GM12878 (cell line): ENCODE results near the gene ZNF248. TPM values are rescaled to one million over a fixed set of nuclear protein-coding genes. Genes with fewer than 3 reads are reported as not detected.

ENCODE experiments used
- ATAC-seq: fragments of 200-7000 bp; cut with Tn5 transposase; 3 replicates; pipeline ENCODE4 v1.9.1; 2020; ENCODE audit warnings: mild to moderate bottlenecking, moderate library complexity
- BruUV-seq: library from RNA; stranded (reverse); fragments of 400-500 nt; replicated peaks from 2 replicates; lab custom pipeline; 2021; lab: Mats Ljungman, UMichigan
- CTCF ChIA-PET: fragments of 300-600 bp; sonication (Branson Sonifier 250); formaldehyde crosslinking; extraction: SDS; loops from one replicate; lab custom pipeline; 2021; ENCODE audit warnings: inconsistent platforms; lab: Yijun Ruan, JAX
- POLR2A ChIA-PET: fragments of 350-600 bp; formaldehyde crosslinking; extraction: SDS; loops from one replicate; lab custom pipeline; 2021; ENCODE audit warnings: inconsistent platforms; lab: Charles Lee
- RAD21 ChIA-PET: fragments of 300-600 bp; sonication (Branson Sonifier 250); formaldehyde crosslinking; loops from one replicate; lab custom pipeline; 2023; ENCODE audit warnings: antibody characterized with exemption; ENCODE audit not compliant: unreplicated experiment; lab: Charles Lee
- SMC1A ChIA-PET: fragments of 300-600 bp; sonication (Branson Sonifier 250); formaldehyde crosslinking; loops from one replicate; lab custom pipeline; 2023; ENCODE audit not compliant: unreplicated experiment, uncharacterized antibody; lab: Charles Lee
- DNase-seq: peaks from one replicate; pipeline ENCODE4 v3.0.0-alpha.2; 2011; ENCODE audit warnings: low read depth, low spot score
- FAIRE-seq: peaks from 3 replicates; lab custom pipeline; 2011; peaks lifted over from hg19 to GRCh38; lab: Jason Lieb, UNC
- H2AFZ ChIP-seq: 2 replicates; pipeline ENCODE4 v1.6.0; 2011; ENCODE audit warnings: low read depth, low read length, control low read depth; ENCODE audit not compliant: control insufficient read depth
- H3K27ac ChIP-seq: 2 replicates; pipeline ENCODE4 v1.5.1; 2011; ENCODE audit warnings: control low read depth; ENCODE audit not compliant: control insufficient read depth, insufficient read depth
- H3K27me3 ChIP-seq, 2 experiments: replicated peaks in 1 of 2; 2 replicates each; pipeline versions ENCODE4 v1.6.0 to v1.6.1; 2011; ENCODE audit warnings: low read length in 1 of 2; ENCODE audit not compliant: control insufficient read depth in 2 of 2, insufficient read depth in 2 of 2
- H3K36me3 ChIP-seq, 2 experiments: 2 replicates each; pipeline ENCODE4 v1.5.1; 2011; ENCODE audit warnings: low read length in 1 of 2; ENCODE audit not compliant: control insufficient read depth in 2 of 2, insufficient read depth in 2 of 2
- H3K4me1 ChIP-seq: 2 replicates; pipeline ENCODE4 v1.6.1; 2011; ENCODE audit warnings: mild to moderate bottlenecking, low read length, moderate library complexity, mixed read lengths; ENCODE audit not compliant: control insufficient read depth, insufficient read depth
- H3K4me2 ChIP-seq: 2 replicates; pipeline ENCODE4 v1.6.0; 2011; ENCODE audit warnings: control low read depth; ENCODE audit not compliant: control insufficient read depth, insufficient read depth
- H3K4me3 ChIP-seq: fragments of 200-600 bp; sonication (generic); 2 replicates; pipeline ENCODE4 v1.5.1; 2016
- H3K79me2 ChIP-seq: 2 replicates; pipeline ENCODE4 v1.6.0; 2011; ENCODE audit warnings: low read length; ENCODE audit not compliant: control insufficient read depth, insufficient read depth
- H3K9ac ChIP-seq: 2 replicates; pipeline ENCODE4 v1.8.0; 2011; ENCODE audit warnings: low read length, control low read depth, mixed read lengths; ENCODE audit not compliant: control insufficient read depth, insufficient read depth
- H3K9me3 ChIP-seq: replicated peaks from 3 replicates; pipeline ENCODE4 v1.5.1; 2011; ENCODE audit warnings: mild to moderate bottlenecking, low read length; ENCODE audit not compliant: control insufficient read depth, insufficient read depth
- H4K20me1 ChIP-seq: 2 replicates; pipeline ENCODE4 v1.6.0; 2011; ENCODE audit not compliant: control insufficient read depth, insufficient read depth
- RAD21 ChIP-seq: IDR thresholded peaks from 2 replicates; pipeline ENCODE4 v1.6.1; 2011; ENCODE audit warnings: mild to moderate bottlenecking, low read depth, low read length, moderate library complexity; ENCODE audit not compliant: insufficient read depth
- SMC3 ChIP-seq: IDR thresholded peaks from 2 replicates; pipeline ENCODE4 v1.6.1; 2011; ENCODE audit warnings: low read length, improper control_type of control experiment, borderline replicate concordance
- ZNF384 ChIP-seq: IDR thresholded peaks from 2 replicates; pipeline ENCODE4 v1.6.1; 2012; ENCODE audit warnings: low read depth, mild to moderate bottlenecking, low read length, improper control_type of control experiment, borderline replicate concordance
- WGBS: methylation state at CpG from one replicate; pipeline ENCODE4 v1.1.6; 2016; ENCODE audit warnings: low lambda C conversion rate; ENCODE audit not compliant: insufficient replicate concordance, insufficient coverage; ENCODE audit errors: missing lambda C conversion rate; 5-methylcytosine and 5-hydroxymethylcytosine counted together
- in situ Hi-C: fragments of 300-500 bp; cut with MboI; formaldehyde crosslinking; loops from 9 replicates; pipeline ENCODE4 v1.14.3; 2018; ENCODE audit warnings: mixed read lengths
- intact Hi-C: fragments of 100-400 bp; cut with micrococcal nuclease; formaldehyde crosslinking; loops from one replicate; pipeline ENCODE4 v1.14.2; 2022; ENCODE audit not compliant: unreplicated experiment
- polyA plus RNA-seq, 11 experiments: library from polyadenylated mRNA; depleted of rRNA in 4 of 11; unstranded in 6 of 11; stranded (reverse) in 5 of 11; fragments of >200 nt; fragmentation: Nextera tagmentation in 4 of 11; fragmentation: Illumina TruSeq in 1 of 11; extraction: Ambion mirVana in 4 of 11; extraction: Trizol in 1 of 11; gene quantifications; 1 replicate in 1 of 11; 2 replicates in 10 of 11; pipeline versions ENCODE4 v1.2.1 to v1.2.3, GENCODE V29; 2011 to 2016; ENCODE audit warnings: inconsistent platforms in 2 of 11, missing spikeins in 2 of 11, low read depth in 1 of 11
- total RNA-seq, 4 experiments: library from RNA; depleted of rRNA in 3 of 4; stranded (reverse); fragments of >200 nt in 3 of 4; fragmentation: Illumina TruSeq in 1 of 4; extraction: Trizol in 1 of 4; gene quantifications; 2 replicates each; pipeline versions ENCODE4 v1.2.1 to v1.2.3, GENCODE V29; 2013 to 2021
- TF ChIP-seq, protein P1 (sequence below), 3 experiments: IDR thresholded peaks in 2 of 3; conservative IDR thresholded peaks in 1 of 3; 2 replicates each; pipeline ENCODE4 v1.5.1; 2011; ENCODE audit warnings: low read depth in 3 of 3, low read length in 3 of 3, mild to moderate bottlenecking in 3 of 3, control low read depth in 2 of 3, moderate library complexity in 2 of 3, inconsistent platforms in 1 of 3, mixed read lengths in 1 of 3; ENCODE audit not compliant: control insufficient read depth in 2 of 3, insufficient read depth in 1 of 3; ENCODE audit errors: extremely low read depth in 1 of 3
- TF ChIP-seq, protein P2 (sequence below): IDR thresholded peaks from 2 replicates; pipeline ENCODE4 v1.6.1; 2012; ENCODE audit warnings: improper control_type of control experiment, low read depth, low read length; ENCODE audit not compliant: insufficient replicate concordance

The ZNF248 gene
- total and polyA plus RNA-seq, 10 of the 15 experiments (the other 5 are each of a cell fraction or from before 2014, with no cell fraction given): 2.0 to 16.3 (median 8.9) TPM

DNA sequence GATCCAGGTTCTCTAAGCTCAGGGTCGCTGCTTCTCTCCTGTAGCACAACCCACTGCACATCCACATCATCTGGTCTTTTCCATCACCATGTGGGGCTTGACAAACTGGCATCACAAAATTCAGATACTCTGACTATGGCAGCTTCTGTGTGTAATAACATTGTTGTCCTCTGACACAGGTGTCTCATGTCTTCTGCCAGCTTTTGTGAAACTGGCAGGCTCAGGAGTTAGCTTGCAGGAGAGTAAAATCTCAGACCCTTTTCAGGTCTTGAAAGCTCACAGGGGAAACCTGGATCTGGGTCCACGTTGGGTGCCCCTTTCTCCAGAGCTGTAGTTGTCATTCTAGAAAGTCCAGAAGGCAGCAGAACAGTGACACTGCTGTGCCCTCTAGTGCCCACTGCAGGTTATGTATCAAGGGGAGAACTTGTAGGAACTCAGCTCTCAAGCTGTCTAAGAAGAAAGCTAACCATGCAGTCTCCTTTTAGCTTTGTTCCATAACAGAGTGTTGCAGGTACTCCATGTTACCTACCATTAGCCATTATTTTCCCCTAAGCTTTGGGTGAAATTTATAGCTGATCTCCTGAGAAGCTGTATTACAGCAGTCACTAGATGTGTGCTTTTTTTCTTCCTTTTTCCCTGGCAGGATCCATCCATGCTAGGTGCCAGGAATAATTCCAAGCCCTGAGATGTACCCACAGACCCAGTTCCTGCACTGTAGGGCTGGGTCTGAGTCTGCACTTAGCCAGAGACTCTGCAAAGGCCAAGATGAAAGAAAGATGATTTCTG lies 102.7 kb downstream of the ZNF248 start:
- no TSS peak for BruUV-seq
- CTCF ChIA-PET: interaction anchor here (0.5 to 2.2 kb wide), 22 partner anchors 12 to 1272 kb away, joined by 3 to 18 read pairs (median 4); no protein-coding TSS in a partner anchor
- ATAC-seq (peak; percentile 66; the same call in 2 of the 3 replicates), DNase-seq (no peak), FAIRE-seq (no peak)
- Histone ChIP-seq H4K20me1 (no peaks in the 10 kb centered on the region), H3K36me3 (no peaks in the 10 kb centered on the region), H2AFZ (no peak overlapping the region), H3K4me2 (no peak overlapping the region), H3K79me2 (no peaks in the 10 kb centered on the region), H3K9ac (no peak overlapping the region), H3K27me3 (no peaks in the 10 kb centered on the region), H3K4me1 (no peaks in the 10 kb centered on the region), H3K27ac (no peak overlapping the region), H3K4me3 (no peak overlapping the region), H3K9me3 (no peaks in the 10 kb centered on the region)
- in situ Hi-C loops (no loop called here), intact Hi-C loops (loop anchor here (10.0 kb wide), 1 partner anchor 860 kb away; no protein-coding TSS in a partner anchor)
- SMC1A ChIA-PET: interaction anchor here (0.9 to 1.7 kb wide), 10 partner anchors 14 to 865 kb away, joined by 3 to 8 read pairs (median 4); no protein-coding TSS in a partner anchor
- 0% methylated on average over 2 of the region's 2 CpGs for WGBS
- POLR2A ChIA-PET: no interaction called here
- RAD21 ChIA-PET: interaction anchor here (0.7 to 1.7 kb wide), 10 partner anchors 12 to 323 kb away, joined by 3 to 8 read pairs (median 4); no protein-coding TSS in a partner anchor
- peak; percentile 66 for TF ChIP-seq RAD21
- peak; percentile 31; the same call in 1 of the 2 replicates for TF ChIP-seq SMC3
- TF ChIP-seq, protein P1, sequence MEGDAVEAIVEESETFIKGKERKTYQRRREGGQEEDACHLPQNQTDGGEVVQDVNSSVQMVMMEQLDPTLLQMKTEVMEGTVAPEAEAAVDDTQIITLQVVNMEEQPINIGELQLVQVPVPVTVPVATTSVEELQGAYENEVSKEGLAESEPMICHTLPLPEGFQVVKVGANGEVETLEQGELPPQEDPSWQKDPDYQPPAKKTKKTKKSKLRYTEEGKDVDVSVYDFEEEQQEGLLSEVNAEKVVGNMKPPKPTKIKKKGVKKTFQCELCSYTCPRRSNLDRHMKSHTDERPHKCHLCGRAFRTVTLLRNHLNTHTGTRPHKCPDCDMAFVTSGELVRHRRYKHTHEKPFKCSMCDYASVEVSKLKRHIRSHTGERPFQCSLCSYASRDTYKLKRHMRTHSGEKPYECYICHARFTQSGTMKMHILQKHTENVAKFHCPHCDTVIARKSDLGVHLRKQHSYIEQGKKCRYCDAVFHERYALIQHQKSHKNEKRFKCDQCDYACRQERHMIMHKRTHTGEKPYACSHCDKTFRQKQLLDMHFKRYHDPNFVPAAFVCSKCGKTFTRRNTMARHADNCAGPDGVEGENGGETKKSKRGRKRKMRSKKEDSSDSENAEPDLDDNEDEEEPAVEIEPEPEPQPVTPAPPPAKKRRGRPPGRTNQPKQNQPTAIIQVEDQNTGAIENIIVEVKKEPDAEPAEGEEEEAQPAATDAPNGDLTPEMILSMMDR (IDR thresholded peaks at IDR 0.05 in 2 of 3, conservative IDR thresholded peaks at IDR 0.05 in 1 of 3; ENCODE audit: control insufficient read depth in 2 of 3, extremely low read depth in 1 of 3, insufficient read depth in 1 of 3, low read depth in 3 of 3, low read length in 3 of 3): peak; percentile 17 to 55 (median 47); a peak in 4 of 6 replicates
- no peak for TF ChIP-seq ZNF384
- TF ChIP-seq, protein P2, sequence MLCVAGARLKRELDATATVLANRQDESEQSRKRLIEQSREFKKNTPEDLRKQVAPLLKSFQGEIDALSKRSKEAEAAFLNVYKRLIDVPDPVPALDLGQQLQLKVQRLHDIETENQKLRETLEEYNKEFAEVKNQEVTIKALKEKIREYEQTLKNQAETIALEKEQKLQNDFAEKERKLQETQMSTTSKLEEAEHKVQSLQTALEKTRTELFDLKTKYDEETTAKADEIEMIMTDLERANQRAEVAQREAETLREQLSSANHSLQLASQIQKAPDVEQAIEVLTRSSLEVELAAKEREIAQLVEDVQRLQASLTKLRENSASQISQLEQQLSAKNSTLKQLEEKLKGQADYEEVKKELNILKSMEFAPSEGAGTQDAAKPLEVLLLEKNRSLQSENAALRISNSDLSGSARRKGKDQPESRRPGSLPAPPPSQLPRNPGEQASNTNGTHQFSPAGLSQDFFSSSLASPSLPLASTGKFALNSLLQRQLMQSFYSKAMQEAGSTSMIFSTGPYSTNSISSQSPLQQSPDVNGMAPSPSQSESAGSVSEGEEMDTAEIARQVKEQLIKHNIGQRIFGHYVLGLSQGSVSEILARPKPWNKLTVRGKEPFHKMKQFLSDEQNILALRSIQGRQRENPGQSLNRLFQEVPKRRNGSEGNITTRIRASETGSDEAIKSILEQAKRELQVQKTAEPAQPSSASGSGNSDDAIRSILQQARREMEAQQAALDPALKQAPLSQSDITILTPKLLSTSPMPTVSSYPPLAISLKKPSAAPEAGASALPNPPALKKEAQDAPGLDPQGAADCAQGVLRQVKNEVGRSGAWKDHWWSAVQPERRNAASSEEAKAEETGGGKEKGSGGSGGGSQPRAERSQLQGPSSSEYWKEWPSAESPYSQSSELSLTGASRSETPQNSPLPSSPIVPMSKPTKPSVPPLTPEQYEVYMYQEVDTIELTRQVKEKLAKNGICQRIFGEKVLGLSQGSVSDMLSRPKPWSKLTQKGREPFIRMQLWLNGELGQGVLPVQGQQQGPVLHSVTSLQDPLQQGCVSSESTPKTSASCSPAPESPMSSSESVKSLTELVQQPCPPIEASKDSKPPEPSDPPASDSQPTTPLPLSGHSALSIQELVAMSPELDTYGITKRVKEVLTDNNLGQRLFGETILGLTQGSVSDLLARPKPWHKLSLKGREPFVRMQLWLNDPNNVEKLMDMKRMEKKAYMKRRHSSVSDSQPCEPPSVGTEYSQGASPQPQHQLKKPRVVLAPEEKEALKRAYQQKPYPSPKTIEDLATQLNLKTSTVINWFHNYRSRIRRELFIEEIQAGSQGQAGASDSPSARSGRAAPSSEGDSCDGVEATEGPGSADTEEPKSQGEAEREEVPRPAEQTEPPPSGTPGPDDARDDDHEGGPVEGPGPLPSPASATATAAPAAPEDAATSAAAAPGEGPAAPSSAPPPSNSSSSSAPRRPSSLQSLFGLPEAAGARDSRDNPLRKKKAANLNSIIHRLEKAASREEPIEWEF: no peak
- TF ChIP-seq, all 136 proteins: peak for 3
